ENCODE measurements around the gene FIGLA. TPM values are rescaled to one million over a fixed set of nuclear protein-coding genes. Genes with fewer than 3 reads are reported as not detected.
A peak's percentile ranks its signal among the peaks of the same experiment; 100 is the strongest.

Gene FIGLA
- total and polyA plus RNA-seq, 5 donors from 2014 or later = not detected

DNA sequence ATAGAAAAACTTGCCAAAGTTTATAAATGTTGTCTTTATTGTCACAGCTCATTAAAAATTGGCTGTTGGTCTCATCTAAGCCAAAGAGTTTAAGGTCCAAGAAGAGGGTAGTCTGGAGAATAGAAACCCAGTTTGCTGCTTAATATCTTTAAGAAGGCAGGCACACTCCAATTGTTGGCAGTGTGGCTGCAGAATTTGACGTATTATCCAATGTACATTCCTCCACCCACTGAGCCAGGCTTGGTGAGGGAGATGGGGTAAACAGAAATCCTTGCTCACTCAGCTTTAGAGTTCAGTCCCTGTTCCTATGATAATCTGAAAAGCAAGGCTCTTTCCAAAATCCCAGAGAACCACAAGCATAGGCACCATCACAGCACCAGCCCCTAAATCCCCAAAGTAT lies 11.8 kb downstream of the FIGLA start:
- no peaks in the 10 kb centered on the region for H3K4me1 Mint-ChIP-seq
- H3K36me3 ChIP-seq (ENCODE audit: control insufficient read depth, insufficient read depth, low read length) = no peaks in the 10 kb centered on the region
- no peak overlapping the region for H3K4me3 ChIP-seq (ENCODE audit: low read depth, low read length)
- peaks cover 1% of the 10 kb centered on the region for H3K36me3 Mint-ChIP-seq
- no peaks in the 10 kb centered on the region for H3K9me3 ChIP-seq (ENCODE audit: control insufficient read depth in 2 of 2, low read length in 2 of 2)
- DNase-seq (no peak), ATAC-seq (ENCODE audit: low read depth in 2 of 2) (no peak)
- H3K4me3 Mint-ChIP-seq = no peak overlapping the region
- no peak overlapping the region for H3K27ac Mint-ChIP-seq
- peaks cover 0 to 9% (median 0%) of the 10 kb centered on the region in 7 donors for H3K9me3 Mint-ChIP-seq
- H3K4me1 ChIP-seq (ENCODE audit: control insufficient read depth, insufficient read depth, low read length, poor library complexity, severe bottlenecking) = no peaks in the 10 kb centered on the region
- peaks cover 3% of the 10 kb centered on the region for H3K27me3 ChIP-seq (ENCODE audit: control insufficient read depth, insufficient read depth, low read length)
- peaks cover 33% of the 10 kb centered on the region for H3K27me3 Mint-ChIP-seq
- no peak overlapping the region for H3K27ac ChIP-seq (ENCODE audit: insufficient read depth, low read length, poor library complexity, severe bottlenecking)

DNA sequence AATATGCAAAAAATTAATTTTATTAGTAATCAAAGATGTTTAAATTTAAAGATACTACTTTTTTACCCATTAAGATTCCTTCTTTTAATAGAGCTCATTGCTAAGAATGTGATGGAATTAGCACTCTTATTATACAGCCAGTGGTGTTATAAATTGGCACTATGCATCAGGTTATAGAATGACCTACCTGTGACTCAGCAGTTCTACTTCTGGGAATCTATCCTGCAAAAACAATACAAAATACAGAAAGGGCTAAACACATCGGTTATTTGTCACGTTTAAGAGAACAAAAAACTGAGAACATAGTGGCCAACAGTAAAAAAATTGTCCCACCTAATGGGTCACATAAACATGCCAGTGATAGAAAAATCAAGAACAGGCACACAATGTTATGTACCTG lies 13.0 kb downstream of the FIGLA start:
- Mint-ChIP-seq H3K27ac (no peak overlapping the region), H3K4me1 (no peaks in the 10 kb centered on the region)

DNA sequence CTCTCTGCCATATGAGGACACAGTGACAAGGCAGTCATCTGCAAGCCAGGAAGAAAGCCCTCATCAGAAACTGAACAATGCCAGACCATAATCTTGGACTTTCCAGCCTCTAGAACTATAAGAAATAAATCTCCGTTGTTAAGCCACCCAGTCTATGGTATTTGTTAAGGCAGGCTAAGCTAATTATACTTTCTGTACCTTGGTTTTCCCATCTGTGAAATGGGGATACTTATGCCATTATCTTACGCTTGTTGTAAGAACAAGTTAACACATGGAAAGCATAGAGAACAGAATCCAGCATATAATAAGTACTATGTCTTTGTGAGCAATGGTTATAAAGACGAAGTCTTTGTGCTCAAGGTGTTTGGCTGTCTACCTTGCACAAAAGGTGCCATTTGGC lies 14.2 kb downstream of the FIGLA start:
- no peaks in the 10 kb centered on the region for H3K4me1 Mint-ChIP-seq
- Histone ChIP-seq H3K4me1 (ENCODE audit: control insufficient read depth, insufficient read depth, low read length, poor library complexity, severe bottlenecking) (no peaks in the 10 kb centered on the region), H3K27ac (ENCODE audit: insufficient read depth, low read length, poor library complexity, severe bottlenecking) (no peak overlapping the region), H3K27me3 (ENCODE audit: control insufficient read depth, insufficient read depth, low read length) (peaks cover 9% of the 10 kb centered on the region), H3K4me3 (ENCODE audit: low read depth, low read length) (no peak overlapping the region), H3K9me3 (ENCODE audit: control insufficient read depth in 2 of 2, low read length in 2 of 2) (no peaks in the 10 kb centered on the region), H3K36me3 (ENCODE audit: control insufficient read depth, insufficient read depth, low read length) (no peaks in the 10 kb centered on the region)
- no peak overlapping the region for H3K27ac Mint-ChIP-seq
- ATAC-seq (ENCODE audit: low read depth in 2 of 2) = no peak
- H3K9me3 Mint-ChIP-seq = peaks cover 0 to 9% (median 0%) of the 10 kb centered on the region in 7 donors
- no peak for DNase-seq
- peaks cover 3% of the 10 kb centered on the region for H3K36me3 Mint-ChIP-seq
- H3K4me3 Mint-ChIP-seq = no peak overlapping the region
- H3K27me3 Mint-ChIP-seq = peaks cover 45% of the 10 kb centered on the region

More for the DNA sequence above, 13.0 kb downstream of the FIGLA start:
- DNase-seq (no peak), ATAC-seq (ENCODE audit: low read depth in 2 of 2) (no peak)
- peaks cover 0 to 9% (median 0%) of the 10 kb centered on the region in 7 donors for H3K9me3 Mint-ChIP-seq
- H3K36me3 Mint-ChIP-seq = peaks cover 3% of the 10 kb centered on the region
- peaks cover 7% of the 10 kb centered on the region for H3K27me3 ChIP-seq (ENCODE audit: control insufficient read depth, insufficient read depth, low read length)
- H3K4me3 ChIP-seq (ENCODE audit: low read depth, low read length) = no peak overlapping the region
- H3K4me3 Mint-ChIP-seq = no peak overlapping the region
- H3K27ac ChIP-seq (ENCODE audit: insufficient read depth, low read length, poor library complexity, severe bottlenecking) = no peak overlapping the region
- peaks cover 37% of the 10 kb centered on the region for H3K27me3 Mint-ChIP-seq
- H3K36me3 ChIP-seq (ENCODE audit: control insufficient read depth, insufficient read depth, low read length) = no peaks in the 10 kb centered on the region
- no peaks in the 10 kb centered on the region for H3K4me1 ChIP-seq (ENCODE audit: control insufficient read depth, insufficient read depth, low read length, poor library complexity, severe bottlenecking)
- no peaks in the 10 kb centered on the region for H3K9me3 ChIP-seq (ENCODE audit: control insufficient read depth in 2 of 2, low read length in 2 of 2)

DNA sequence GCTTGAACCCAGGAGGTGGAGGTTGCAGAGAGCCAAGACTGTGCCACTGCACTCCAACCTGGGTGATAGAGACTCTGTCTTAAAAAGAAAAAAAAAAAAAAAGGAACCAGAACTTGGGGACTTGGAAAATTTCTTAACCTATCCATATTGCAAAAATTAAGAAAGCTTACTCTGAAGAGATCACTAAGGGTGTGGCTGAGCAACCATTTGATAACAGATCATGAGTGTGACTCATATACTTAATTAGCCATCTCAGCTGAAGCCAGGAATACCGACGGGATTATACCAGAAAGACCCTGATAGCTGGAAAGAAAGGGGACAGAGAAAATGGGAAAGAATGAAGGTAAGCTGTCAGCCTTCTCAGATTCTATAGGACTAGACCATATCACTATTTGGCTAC lies 15.3 kb downstream of the FIGLA start:
- H3K36me3 ChIP-seq (ENCODE audit: control insufficient read depth, insufficient read depth, low read length) = no peaks in the 10 kb centered on the region
- H3K4me1 ChIP-seq (ENCODE audit: control insufficient read depth, insufficient read depth, low read length, poor library complexity, severe bottlenecking) = no peaks in the 10 kb centered on the region
- H3K9me3 ChIP-seq (ENCODE audit: control insufficient read depth in 2 of 2, low read length in 2 of 2) = no peaks in the 10 kb centered on the region
- no peak for ATAC-seq (ENCODE audit: low read depth in 2 of 2)
- H3K4me3 ChIP-seq (ENCODE audit: low read depth, low read length) = no peak overlapping the region
- H3K27me3 Mint-ChIP-seq = peaks cover 51% of the 10 kb centered on the region
- no peak overlapping the region for H3K4me3 Mint-ChIP-seq
- H3K27me3 ChIP-seq (ENCODE audit: control insufficient read depth, insufficient read depth, low read length) = peaks cover 11% of the 10 kb centered on the region
- H3K9me3 Mint-ChIP-seq = peaks cover 0 to 4% (median 0%) of the 10 kb centered on the region in 7 donors
- DNase-seq = no peak
- no peak overlapping the region for H3K27ac ChIP-seq (ENCODE audit: insufficient read depth, low read length, poor library complexity, severe bottlenecking)
- H3K4me1 Mint-ChIP-seq = no peaks in the 10 kb centered on the region
- no peak overlapping the region for H3K27ac Mint-ChIP-seq
- H3K36me3 Mint-ChIP-seq = peaks cover 3% of the 10 kb centered on the region

DNA sequence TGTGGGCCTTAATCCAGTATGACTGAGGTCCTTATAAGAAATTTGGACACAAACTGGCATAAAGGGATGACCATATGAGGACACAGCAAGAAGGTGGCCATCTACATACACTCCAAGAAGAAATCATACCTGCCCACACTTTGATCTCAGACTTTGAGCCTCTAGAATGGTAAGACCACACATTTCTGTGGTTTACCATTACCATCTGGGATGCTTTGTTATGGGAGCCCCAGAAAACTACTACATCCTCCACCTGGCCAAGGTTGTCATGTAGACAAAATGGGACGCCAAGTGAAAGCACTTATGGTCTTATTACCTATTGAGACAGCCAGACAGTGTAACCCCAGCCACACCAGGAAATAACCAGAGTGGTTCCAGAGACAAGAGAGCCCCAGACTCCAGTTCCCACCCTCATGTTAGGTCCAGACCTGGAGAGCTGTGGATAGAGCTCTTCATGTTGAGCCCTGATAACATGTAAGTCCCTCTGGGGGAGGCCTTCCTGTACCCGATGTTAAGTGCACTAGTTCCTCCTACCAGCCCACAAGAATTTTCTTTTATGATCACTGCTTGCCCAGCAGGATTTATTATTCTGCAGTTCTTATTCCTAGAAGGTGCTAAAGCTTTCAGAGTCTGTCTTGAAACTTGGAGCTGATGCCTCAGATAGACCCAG lies 17.8 kb downstream of the FIGLA start:
- Histone ChIP-seq H3K4me1 (ENCODE audit: control insufficient read depth, insufficient read depth, low read length, poor library complexity, severe bottlenecking) (peaks cover 4% of the 10 kb centered on the region), H3K9me3 (ENCODE audit: control insufficient read depth in 2 of 2, low read length in 2 of 2) (no peaks in the 10 kb centered on the region), H3K27me3 (ENCODE audit: control insufficient read depth, insufficient read depth, low read length) (peaks cover 22% of the 10 kb centered on the region), H3K27ac (ENCODE audit: insufficient read depth, low read length, poor library complexity, severe bottlenecking) (no peak overlapping the region), H3K36me3 (ENCODE audit: control insufficient read depth, insufficient read depth, low read length) (no peaks in the 10 kb centered on the region), H3K4me3 (ENCODE audit: low read depth, low read length) (no peak overlapping the region)
- no peak for DNase-seq
- H3K36me3 Mint-ChIP-seq = peaks cover 3% of the 10 kb centered on the region
- peaks cover 0 to 4% (median 0%) of the 10 kb centered on the region in 7 donors for H3K9me3 Mint-ChIP-seq
- no peak overlapping the region for H3K4me3 Mint-ChIP-seq
- no peak overlapping the region for H3K27ac Mint-ChIP-seq
- peaks cover 63% of the 10 kb centered on the region for H3K27me3 Mint-ChIP-seq
- H3K4me1 Mint-ChIP-seq = peaks cover 0 to 10% (median 3%) of the 10 kb centered on the region in 4 donors
- no peak for ATAC-seq (ENCODE audit: low read depth in 2 of 2)

DNA sequence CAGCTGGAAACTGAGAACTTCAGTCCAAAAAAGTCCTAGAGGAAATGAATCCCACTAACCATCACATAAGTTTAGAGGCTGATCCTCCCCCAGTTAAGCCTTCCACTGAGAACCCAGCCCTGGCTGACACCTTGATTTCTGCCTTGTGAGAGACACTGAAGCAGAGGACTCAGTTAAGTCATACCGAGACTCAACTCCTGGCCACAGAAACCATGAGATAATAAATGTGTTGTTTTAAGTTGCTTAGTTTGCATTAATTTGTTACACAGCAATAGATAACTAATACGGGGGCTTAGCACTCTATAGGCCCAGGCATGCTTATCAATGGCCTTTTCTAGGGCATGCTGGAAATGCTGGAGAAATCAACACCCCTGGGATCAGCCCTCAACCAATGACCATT lies 19.0 kb downstream of the FIGLA start:
- ATAC-seq (ENCODE audit: low read depth in 2 of 2) = no peak

DNA sequence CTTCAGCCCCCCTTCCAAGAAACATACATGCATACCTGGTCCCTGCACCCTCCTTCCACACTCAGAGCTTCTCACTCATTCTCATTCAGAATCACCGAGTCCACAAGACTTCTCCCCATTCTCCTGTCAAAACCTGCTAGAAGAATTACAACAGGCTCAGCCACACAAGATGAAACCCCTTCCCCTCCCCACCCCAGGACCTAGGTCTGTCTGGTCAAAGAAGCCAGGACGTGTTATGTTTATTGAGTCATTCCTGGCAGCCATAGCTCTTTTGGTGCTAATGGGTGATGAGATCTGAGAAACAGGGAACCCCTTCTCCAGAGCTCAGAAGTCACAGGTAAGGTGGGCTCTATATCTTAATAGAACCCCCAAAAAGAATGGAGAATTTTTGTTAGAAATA lies 21.0 kb downstream of the FIGLA start:
- peaks cover 13% of the 10 kb centered on the region for H3K4me1 ChIP-seq (ENCODE audit: control insufficient read depth, insufficient read depth, low read length, poor library complexity, severe bottlenecking)
- H3K9me3 ChIP-seq (ENCODE audit: control insufficient read depth in 2 of 2, low read length in 2 of 2) = no peaks in the 10 kb centered on the region
- peaks cover 3% of the 10 kb centered on the region for H3K36me3 Mint-ChIP-seq
- H3K4me3 ChIP-seq (ENCODE audit: low read depth, low read length) = no peak overlapping the region
- no peaks in the 10 kb centered on the region for H3K36me3 ChIP-seq (ENCODE audit: control insufficient read depth, insufficient read depth, low read length)
- DNase-seq = no peak
- no peak for ATAC-seq (ENCODE audit: low read depth in 2 of 2)
- peaks cover 0 to 4% (median 0%) of the 10 kb centered on the region in 7 donors for H3K9me3 Mint-ChIP-seq
- H3K27ac Mint-ChIP-seq = no peak overlapping the region
- H3K27ac ChIP-seq (ENCODE audit: insufficient read depth, low read length, poor library complexity, severe bottlenecking) = no peak overlapping the region
- peaks cover 34% of the 10 kb centered on the region for H3K27me3 ChIP-seq (ENCODE audit: control insufficient read depth, insufficient read depth, low read length)
- peak overlapping the region in 2 of 4 donors; percentile 8 to 62 for H3K4me3 Mint-ChIP-seq
- H3K4me1 Mint-ChIP-seq = peaks cover 5 to 18% (median 9%) of the 10 kb centered on the region in 4 donors
- peaks cover 69% of the 10 kb centered on the region for H3K27me3 Mint-ChIP-seq

More for the DNA sequence above, 19.0 kb downstream of the FIGLA start:
- Histone ChIP-seq H3K36me3 (ENCODE audit: control insufficient read depth, insufficient read depth, low read length) (no peaks in the 10 kb centered on the region), H3K27me3 (ENCODE audit: control insufficient read depth, insufficient read depth, low read length) (peaks cover 25% of the 10 kb centered on the region), H3K9me3 (ENCODE audit: control insufficient read depth in 2 of 2, low read length in 2 of 2) (no peaks in the 10 kb centered on the region), H3K27ac (ENCODE audit: insufficient read depth, low read length, poor library complexity, severe bottlenecking) (no peak overlapping the region), H3K4me1 (ENCODE audit: control insufficient read depth, insufficient read depth, low read length, poor library complexity, severe bottlenecking) (peaks cover 13% of the 10 kb centered on the region), H3K4me3 (ENCODE audit: low read depth, low read length) (no peak overlapping the region)
- Mint-ChIP-seq H3K36me3 (peaks cover 3% of the 10 kb centered on the region), H3K9me3 (peaks cover 0 to 4% (median 0%) of the 10 kb centered on the region in 7 donors), H3K27ac (no peak overlapping the region), H3K4me1 (peaks cover 5 to 16% (median 8%) of the 10 kb centered on the region in 4 donors), H3K4me3 (no peak overlapping the region), H3K27me3 (peaks cover 68% of the 10 kb centered on the region)
- DNase-seq = no peak

DNA sequence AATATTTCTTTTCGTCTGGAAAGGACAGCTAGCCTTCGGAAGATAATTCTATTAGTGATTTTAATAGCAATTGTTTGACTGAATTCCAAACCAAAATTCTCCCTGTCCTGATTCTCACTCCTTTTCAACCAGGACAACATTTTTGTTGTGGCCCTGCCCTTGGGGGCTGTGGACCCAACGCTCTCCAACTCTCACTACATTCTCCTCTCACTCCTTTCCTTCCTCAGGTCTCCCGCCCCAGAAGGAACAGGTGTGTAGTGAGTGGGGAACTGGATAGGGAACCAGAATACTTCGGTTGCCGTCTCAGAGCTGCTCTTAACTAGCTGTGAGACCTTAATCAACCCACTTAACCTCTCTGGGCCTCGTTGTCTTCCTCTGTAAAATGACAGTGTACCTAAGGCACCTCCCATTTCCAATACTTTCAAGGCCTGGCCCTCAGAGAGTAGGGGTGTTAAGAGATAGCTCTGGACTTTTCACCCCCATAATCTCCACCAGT lies 21.8 kb downstream of the FIGLA start:
- H3K4me3 Mint-ChIP-seq = peak overlapping the region in 3 of 4 donors; percentile 62 to 86 (median 66)
- peaks cover 5 to 18% (median 9%) of the 10 kb centered on the region in 4 donors for H3K4me1 Mint-ChIP-seq
- peaks cover 13% of the 10 kb centered on the region for H3K4me1 ChIP-seq (ENCODE audit: control insufficient read depth, insufficient read depth, low read length, poor library complexity, severe bottlenecking)
- H3K27ac Mint-ChIP-seq = peak overlapping the region in 1 of 3 donors; percentile 15
- no peak overlapping the region for H3K4me3 ChIP-seq (ENCODE audit: low read depth, low read length)
- H3K27ac ChIP-seq (ENCODE audit: insufficient read depth, low read length, poor library complexity, severe bottlenecking) = no peak overlapping the region
- no peaks in the 10 kb centered on the region for H3K9me3 ChIP-seq (ENCODE audit: control insufficient read depth in 2 of 2, low read length in 2 of 2)
- DNase-seq = no peak
- peaks cover 38% of the 10 kb centered on the region for H3K27me3 ChIP-seq (ENCODE audit: control insufficient read depth, insufficient read depth, low read length)
- peaks cover 0 to 3% (median 0%) of the 10 kb centered on the region in 7 donors for H3K9me3 Mint-ChIP-seq
- H3K36me3 ChIP-seq (ENCODE audit: control insufficient read depth, insufficient read depth, low read length) = no peaks in the 10 kb centered on the region
- no peak for ATAC-seq (ENCODE audit: low read depth in 2 of 2)
- peaks cover 2% of the 10 kb centered on the region for H3K36me3 Mint-ChIP-seq
- peaks cover 70% of the 10 kb centered on the region for H3K27me3 Mint-ChIP-seq

All from CD4-positive, CD25-positive, alpha-beta regulatory T cell (primary cell).